Stimulated activated naive B cell treated with anti-CD40 and anti-IgM and Interleukin-4, amounts not matched to agents 10 μg/mL and 1 μg/mL and 100 μg/mL, for 72 hours (primary cell): ENCODE results near the gene SLCO2A1.

ENCODE experiments used
- ATAC-seq, 2 donors: fragments of 150-1000 bp; cut with Tn5 transposase; replicated peaks; 2 replicates each; pipeline ENCODE4 v1.10.0; 2021; ENCODE audit warnings: moderate library complexity in 1 of 2
- DNase-seq: peaks from one replicate; pipeline ENCODE4 v3.0.0; 2021
- H3K27ac Mint-ChIP-seq: one replicate; pipeline ENCODE4 v1.8.0; 2022; ENCODE audit warnings: mild to moderate bottlenecking, mixed read lengths
- H3K27me3 Mint-ChIP-seq, 2 donors: one replicate each; pipeline ENCODE4 v1.8.0; 2022; ENCODE audit warnings: mixed read lengths in 2 of 2
- H3K36me3 Mint-ChIP-seq, 2 donors: one replicate each; pipeline ENCODE4 v1.8.0; 2022; ENCODE audit warnings: mixed read lengths in 2 of 2, mild to moderate bottlenecking in 1 of 2
- H3K4me1 Mint-ChIP-seq, 2 donors: one replicate each; pipeline ENCODE4 v1.8.0; 2022; ENCODE audit warnings: mixed read lengths in 2 of 2, mild to moderate bottlenecking in 1 of 2
- H3K4me3 Mint-ChIP-seq, 2 donors: one replicate each; pipeline ENCODE4 v1.8.0; 2022; ENCODE audit warnings: mild to moderate bottlenecking in 2 of 2, mixed read lengths in 2 of 2, moderate library complexity in 1 of 2
- H3K9me3 Mint-ChIP-seq, 2 donors: one replicate each; pipeline ENCODE4 v1.8.0; 2022; ENCODE audit warnings: mixed read lengths in 2 of 2, mild to moderate bottlenecking in 1 of 2

Gene SLCO2A1

GRCh38 chr3:133891662-133892378 lies 137.9 kb downstream of the SLCO2A1 start:
- DNase-seq (no peak), ATAC-seq (no peak)
- Mint-ChIP-seq H3K9me3 (no peaks in the 10 kb centered on the region), H3K27ac (no peak overlapping the region), H3K4me1 (peaks cover 7 to 11% of the 10 kb centered on the region in 2 donors), H3K27me3 (peaks cover 46 to 63% of the 10 kb centered on the region in 2 donors), H3K36me3 (peaks cover 0 to 1% of the 10 kb centered on the region in 2 donors), H3K4me3 (no peak overlapping the region)

DNA sequence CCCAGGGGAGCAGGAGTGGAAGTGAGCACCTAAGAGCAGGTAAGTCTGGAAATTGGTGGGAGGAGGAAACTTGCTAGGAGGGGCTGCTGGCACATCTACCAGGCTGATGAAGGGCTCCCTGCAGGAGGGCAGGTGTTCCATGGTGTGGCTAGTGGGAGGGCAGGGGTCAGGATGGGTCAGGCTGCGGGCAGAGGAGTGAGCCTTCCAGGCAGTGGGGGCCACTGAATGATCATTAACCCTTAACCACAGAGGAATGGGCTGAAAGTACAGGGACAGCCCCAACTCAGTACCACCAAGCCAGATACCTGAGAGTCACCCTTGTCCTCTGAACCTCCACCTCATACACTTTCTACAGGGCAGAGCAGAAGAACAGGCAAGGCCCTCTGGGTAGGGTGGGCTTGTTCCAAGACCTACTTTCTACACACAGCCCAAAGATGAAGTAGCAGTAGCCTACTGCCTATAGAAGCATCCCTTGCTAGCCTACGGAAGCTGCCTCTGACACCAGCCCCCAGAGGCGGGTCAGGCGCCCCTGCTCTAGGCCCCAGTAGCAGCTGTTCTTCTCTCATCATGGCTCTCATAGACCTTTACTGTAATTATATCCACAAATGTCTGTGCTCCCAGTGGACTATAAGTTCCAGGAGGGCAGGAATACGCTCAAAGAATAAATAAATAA lies 138.6 kb downstream of the SLCO2A1 start:
- no peak overlapping the region for H3K27ac Mint-ChIP-seq
- no peak for DNase-seq
- peaks cover 0 to 1% of the 10 kb centered on the region in 2 donors for H3K36me3 Mint-ChIP-seq
- H3K27me3 Mint-ChIP-seq, result peaks cover 42 to 56% of the 10 kb centered on the region in 2 donors
- no peak for ATAC-seq
- H3K4me3 Mint-ChIP-seq, result no peak overlapping the region
- H3K4me1 Mint-ChIP-seq, result peaks cover 7 to 10% of the 10 kb centered on the region in 2 donors
- no peaks in the 10 kb centered on the region for H3K9me3 Mint-ChIP-seq

- H3K9me3 Mint-ChIP-seq, result no peaks in the 10 kb centered on the region
- H3K4me1 Mint-ChIP-seq, result peaks cover 0 to 5% of the 10 kb centered on the region in 2 donors
- H3K27ac Mint-ChIP-seq, result no peak overlapping the region
- ATAC-seq (no peak), DNase-seq (no peak)
- no peaks in the 10 kb centered on the region for H3K36me3 Mint-ChIP-seq
- no peak overlapping the region for H3K4me3 Mint-ChIP-seq
- peaks cover 40 to 50% of the 10 kb centered on the region in 2 donors for H3K27me3 Mint-ChIP-seq
Measured at GRCh38 chr3:133890037-133890436, 139.7 kb downstream of the SLCO2A1 start.

DNA sequence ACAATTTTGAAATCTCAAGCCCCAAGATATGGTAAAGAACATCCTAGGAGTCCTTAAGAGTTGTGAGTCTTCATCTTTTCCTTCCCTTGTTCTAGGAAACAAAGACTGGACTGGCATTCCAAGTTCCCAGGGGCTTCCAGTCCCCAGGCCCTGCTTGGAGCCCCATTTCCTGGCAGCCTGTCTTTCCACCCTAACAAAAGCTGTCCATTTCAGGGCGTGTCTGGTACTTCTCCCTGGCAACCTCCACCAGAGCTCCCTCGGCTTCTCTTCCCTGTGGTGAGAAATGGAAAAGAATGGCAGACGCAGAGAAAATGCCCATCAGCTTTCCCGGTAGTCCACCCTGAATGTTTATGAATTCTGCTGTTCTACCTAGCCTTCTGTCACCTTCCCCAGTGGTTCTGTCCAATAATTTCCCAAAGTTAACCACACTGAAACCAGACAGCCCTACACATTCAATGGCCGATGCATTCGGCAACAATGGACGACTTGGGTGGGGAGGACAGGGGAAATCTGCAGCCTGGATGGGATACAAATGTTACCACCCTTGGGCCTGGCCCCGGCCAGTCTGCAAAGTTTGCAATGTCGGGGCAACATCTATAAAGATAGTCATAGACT lies 140.9 kb downstream of the SLCO2A1 start:
- DNase-seq, result no peak
- H3K4me3 Mint-ChIP-seq, result no peak overlapping the region
- H3K27ac Mint-ChIP-seq, result no peak overlapping the region
- H3K9me3 Mint-ChIP-seq, result no peaks in the 10 kb centered on the region
- H3K36me3 Mint-ChIP-seq, result no peaks in the 10 kb centered on the region
- ATAC-seq, result no peak
- peaks cover 0 to 5% of the 10 kb centered on the region in 2 donors for H3K4me1 Mint-ChIP-seq
- peaks cover 49% of the 10 kb centered on the region in 2 donors for H3K27me3 Mint-ChIP-seq

DNA sequence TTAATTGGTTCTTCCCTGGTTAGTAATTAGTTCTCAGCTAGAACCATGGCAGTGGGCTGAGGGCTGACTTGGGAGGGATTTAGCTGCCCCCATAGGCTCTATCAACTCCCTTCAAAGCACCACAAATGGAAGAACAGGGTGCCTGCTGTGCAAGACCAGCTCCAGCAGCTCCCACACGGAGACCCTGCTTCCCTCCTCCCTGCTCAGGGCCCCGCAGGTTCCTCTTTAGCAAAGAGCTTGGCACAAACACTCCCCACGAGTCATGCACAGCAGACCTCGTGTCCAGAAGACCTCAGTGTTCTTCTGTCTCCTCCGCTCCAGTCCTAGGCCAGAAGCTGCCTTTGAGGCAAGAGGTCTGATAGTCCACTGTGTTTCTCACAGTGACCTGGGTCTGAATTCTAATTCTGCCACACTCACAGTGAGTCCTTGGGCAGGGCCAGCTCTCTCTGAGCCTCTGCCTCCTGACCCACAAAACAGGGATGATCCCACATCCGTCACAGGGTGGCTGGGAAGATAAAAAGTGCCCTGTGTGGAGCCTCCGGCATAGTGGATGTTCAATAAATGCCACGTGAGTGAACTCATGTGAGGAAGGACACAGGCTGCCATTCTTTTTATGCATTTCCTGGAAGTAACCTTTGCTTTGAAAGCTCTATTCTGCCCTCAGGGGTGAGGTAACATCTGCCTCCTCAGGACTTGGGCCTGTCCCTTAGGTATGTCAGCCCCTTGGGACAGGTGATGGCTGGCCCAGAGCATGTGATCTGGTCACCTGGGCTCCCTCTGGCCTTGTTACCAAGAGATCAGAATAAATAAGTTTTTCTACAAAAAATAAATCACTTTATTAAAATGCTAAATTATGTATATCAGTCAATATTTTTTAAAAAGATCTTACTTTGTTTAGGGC lies 141.7 kb downstream of the SLCO2A1 start:
- H3K4me1 Mint-ChIP-seq, result peaks cover 0 to 5% of the 10 kb centered on the region in 2 donors
- H3K27ac Mint-ChIP-seq, result no peak overlapping the region
- ATAC-seq (peak; percentile 54 to 82), DNase-seq (no peak)
- peaks cover 41 to 46% of the 10 kb centered on the region in 2 donors for H3K27me3 Mint-ChIP-seq
- H3K9me3 Mint-ChIP-seq, result no peaks in the 10 kb centered on the region
- no peak overlapping the region for H3K4me3 Mint-ChIP-seq
- H3K36me3 Mint-ChIP-seq, result no peaks in the 10 kb centered on the region

DNA sequence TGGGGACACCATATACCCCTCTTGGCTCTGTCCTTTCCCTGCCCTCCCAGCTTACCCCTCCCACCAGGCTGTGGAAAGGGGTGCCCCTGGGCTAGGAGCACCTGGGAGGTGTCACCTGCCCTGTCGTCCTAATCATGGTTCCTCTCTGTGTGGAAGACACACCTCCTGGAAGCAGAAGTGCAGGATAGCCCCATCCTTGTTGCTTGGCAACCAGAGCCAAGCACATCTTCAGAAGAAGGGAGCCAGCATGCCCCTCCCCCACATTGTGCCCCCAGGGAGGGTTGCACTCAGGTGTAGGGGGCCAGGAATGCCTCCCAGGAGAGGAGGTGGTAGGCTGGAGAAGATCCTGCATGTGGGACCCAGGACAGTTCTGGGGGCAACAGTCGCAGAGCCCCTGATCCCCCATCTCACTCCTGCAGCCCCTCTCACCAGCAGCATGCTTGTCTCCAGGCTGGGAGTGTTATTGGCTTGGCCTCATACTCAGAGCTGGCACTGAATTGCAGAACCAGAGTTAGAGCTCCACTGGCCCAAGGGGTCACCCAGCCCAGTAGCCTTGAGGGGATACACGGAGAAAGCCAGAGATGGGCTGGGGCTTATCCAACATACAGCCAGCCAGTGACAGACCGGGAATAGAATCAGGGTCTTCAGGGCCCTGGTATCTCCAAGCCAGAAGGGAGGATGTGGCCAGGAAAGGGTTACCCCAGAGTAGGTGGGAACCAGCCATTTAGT lies 142.5 kb downstream of the SLCO2A1 start:
- Mint-ChIP-seq H3K27me3 (peaks cover 33 to 38% of the 10 kb centered on the region in 2 donors), H3K4me3 (no peak overlapping the region), H3K36me3 (no peaks in the 10 kb centered on the region), H3K27ac (no peak overlapping the region), H3K9me3 (no peaks in the 10 kb centered on the region), H3K4me1 (peaks cover 0 to 5% of the 10 kb centered on the region in 2 donors)
- ATAC-seq, result no peak
- DNase-seq, result no peak

GRCh38 chr3:133886031-133886722 lies 143.5 kb downstream of the SLCO2A1 start:
- peaks cover 0 to 6% of the 10 kb centered on the region in 2 donors for H3K4me1 Mint-ChIP-seq
- DNase-seq (no peak), ATAC-seq (no peak)
- no peak overlapping the region for H3K27ac Mint-ChIP-seq
- H3K27me3 Mint-ChIP-seq, result peaks cover 22 to 33% of the 10 kb centered on the region in 2 donors
- no peak overlapping the region for H3K4me3 Mint-ChIP-seq
- peaks cover 2 to 3% of the 10 kb centered on the region in 2 donors for H3K9me3 Mint-ChIP-seq
- no peaks in the 10 kb centered on the region for H3K36me3 Mint-ChIP-seq

- Mint-ChIP-seq H3K4me3 (no peak overlapping the region), H3K27ac (no peak overlapping the region), H3K36me3 (no peaks in the 10 kb centered on the region), H3K4me1 (peaks cover 0 to 6% of the 10 kb centered on the region in 2 donors), H3K9me3 (peaks cover 2 to 5% of the 10 kb centered on the region in 2 donors), H3K27me3 (peaks cover 15 to 30% of the 10 kb centered on the region in 2 donors)
- ATAC-seq, result no peak
- DNase-seq, result no peak
Measured at GRCh38 chr3:133884887-133885711, 144.6 kb downstream of the SLCO2A1 start.

DNA sequence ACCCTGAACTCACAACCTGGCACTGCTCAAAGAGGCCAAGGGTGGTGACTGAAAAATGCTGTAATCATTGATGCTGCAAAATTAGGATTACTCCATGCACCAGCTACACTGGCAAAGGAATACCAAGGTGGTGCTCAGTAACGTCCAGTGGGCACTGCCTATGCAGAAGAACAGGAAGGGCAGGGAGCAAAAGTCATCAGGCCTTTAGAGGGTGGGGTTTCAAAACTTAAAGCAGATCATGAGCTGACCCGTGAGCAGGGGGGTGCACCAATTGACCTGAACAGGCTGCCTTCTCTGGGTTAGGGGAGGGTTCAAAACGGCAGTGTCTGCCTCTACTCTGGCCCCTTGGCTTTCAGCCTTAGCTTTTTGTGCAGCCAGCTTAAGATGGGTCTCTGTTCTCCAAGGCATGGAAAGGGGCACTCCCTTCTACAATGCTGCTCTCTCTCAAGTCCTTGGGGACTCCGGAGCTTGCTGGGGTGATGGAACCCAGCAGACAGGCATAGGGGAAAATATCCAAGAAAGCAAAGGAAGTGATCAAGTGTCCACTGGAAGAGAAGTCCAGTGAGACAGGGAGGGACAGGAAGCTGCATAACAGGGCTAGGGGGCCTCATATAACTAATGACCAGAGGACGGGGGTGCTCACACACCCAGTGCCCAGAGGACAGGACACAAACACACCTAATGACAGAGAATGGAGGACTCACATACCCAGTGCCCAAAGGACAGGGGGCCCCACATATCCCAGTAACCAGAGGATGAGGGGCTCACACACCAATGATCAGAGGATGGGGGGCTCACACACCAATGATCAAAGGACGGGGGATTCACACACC lies 145.5 kb downstream of the SLCO2A1 start:
- Mint-ChIP-seq H3K4me1 (peaks cover 0 to 6% of the 10 kb centered on the region in 2 donors), H3K27ac (no peak overlapping the region)

DNA sequence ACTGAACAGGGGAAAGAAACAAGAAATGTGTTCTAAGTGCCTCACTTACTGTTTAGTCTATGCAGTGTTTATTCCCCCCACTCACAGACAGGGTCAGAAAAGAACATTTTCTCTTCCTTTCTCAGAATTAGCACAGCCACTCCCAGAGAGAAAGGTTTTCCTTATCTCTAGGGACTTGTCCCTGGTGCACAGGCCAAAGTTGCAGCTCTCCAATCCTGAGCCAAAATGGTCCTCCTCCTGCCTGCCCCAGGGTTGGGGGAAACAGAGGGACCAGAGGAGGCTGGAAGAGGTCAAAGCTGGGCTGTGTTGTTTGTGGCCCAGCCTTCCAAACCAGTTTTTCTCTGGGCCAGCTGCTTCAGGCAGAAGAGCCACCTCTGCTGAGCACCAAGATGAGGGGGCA lies 146.1 kb downstream of the SLCO2A1 start:
- DNase-seq (no peak), ATAC-seq (no peak)
- no peaks in the 10 kb centered on the region for H3K36me3 Mint-ChIP-seq
- H3K27me3 Mint-ChIP-seq, result peaks cover 15 to 35% of the 10 kb centered on the region in 2 donors
- peaks cover 0 to 6% of the 10 kb centered on the region in 2 donors for H3K4me1 Mint-ChIP-seq
- peaks cover 2 to 11% of the 10 kb centered on the region in 2 donors for H3K9me3 Mint-ChIP-seq
- no peak overlapping the region for H3K27ac Mint-ChIP-seq
- H3K4me3 Mint-ChIP-seq, result no peak overlapping the region

More for the DNA sequence above, 145.5 kb downstream of the SLCO2A1 start:
- Mint-ChIP-seq H3K27me3 (peaks cover 15 to 35% of the 10 kb centered on the region in 2 donors), H3K4me3 (no peak overlapping the region), H3K9me3 (peaks cover 2 to 7% of the 10 kb centered on the region in 2 donors), H3K36me3 (no peaks in the 10 kb centered on the region)
- ATAC-seq (no peak), DNase-seq (no peak)

DNA sequence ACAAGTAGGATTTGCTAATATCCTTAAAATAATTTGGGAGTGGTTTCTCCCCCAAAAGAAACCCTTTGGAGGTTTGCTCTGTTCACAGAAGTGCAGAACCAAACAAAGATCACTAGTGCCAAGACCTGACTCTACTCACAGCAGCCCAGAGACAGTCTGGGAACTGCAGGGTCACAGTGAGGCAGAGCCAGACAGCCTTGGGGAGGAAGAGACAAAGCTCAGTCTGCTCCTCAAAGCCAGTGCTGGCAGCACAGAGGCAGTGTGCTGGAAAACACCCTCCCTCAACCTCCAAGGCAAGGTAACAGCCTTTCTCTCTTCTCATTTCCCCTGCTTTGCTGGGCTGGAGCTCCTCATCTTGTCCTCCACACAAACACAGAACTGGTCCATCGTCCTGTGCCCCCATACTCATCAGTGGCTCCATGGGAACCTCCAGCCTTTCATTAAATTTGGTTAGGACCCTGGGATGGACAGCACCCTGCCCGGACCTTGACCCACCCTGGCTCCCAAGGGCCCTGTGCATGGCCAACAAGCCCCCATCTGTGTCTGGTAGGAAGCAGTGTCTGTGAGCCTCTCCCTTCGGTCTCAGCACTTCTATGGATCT lies 146.6 kb downstream of the SLCO2A1 start:
- Mint-ChIP-seq H3K36me3 (no peaks in the 10 kb centered on the region), H3K4me1 (peaks cover 0 to 5% of the 10 kb centered on the region in 2 donors), H3K27me3 (peaks cover 15 to 35% of the 10 kb centered on the region in 2 donors), H3K27ac (no peak overlapping the region), H3K9me3 (peaks cover 4 to 16% of the 10 kb centered on the region in 2 donors), H3K4me3 (no peak overlapping the region)
- ATAC-seq (peak in 1 of 2 donors; percentile 22), DNase-seq (no peak)
